HepG2 (cell line): ENCODE measurements around the gene NECTIN2. TPM values are rescaled to one million over a fixed set of nuclear protein-coding genes. Genes with fewer than 3 reads are reported as not detected.

Experiments
- ATAC-seq: fragments of 200-7000 bp; cut with Tn5 transposase; 3 replicates; pipeline ENCODE4 v1.9.1; 2020; ENCODE audit warnings: mild to moderate bottlenecking, moderate library complexity
- BruUV-seq: library from RNA; stranded (reverse); fragments of 400-500 nt; replicated peaks from 2 replicates; lab custom pipeline; 2021; lab: Mats Ljungman, UMichigan
- CTCF ChIA-PET: fragments of 300-600 bp; formaldehyde crosslinking; extraction: SDS; loops from one replicate; lab custom pipeline; 2021; ENCODE audit warnings: low total read pairs, inconsistent platforms, low intra/inter-chr PET ratio; lab: Yijun Ruan, JAX
- POLR2A ChIA-PET: fragments of 350-600 bp; sonication (Branson Sonifier 250); formaldehyde crosslinking; loops from one replicate; lab custom pipeline; 2020; ENCODE audit warnings: antibody characterized with exemption, inconsistent platforms; lab: Yijun Ruan, JAX
- DNase-seq: peaks from one replicate; pipeline ENCODE4 v3.0.0-alpha.2; 2015; ENCODE audit warnings: low spot score
- FAIRE-seq: peaks from 3 replicates; lab custom pipeline; 2011; peaks lifted over from hg19 to GRCh38; lab: Jason Lieb, UNC
- H2AFZ ChIP-seq: one replicate; pipeline ENCODE4 v1.6.1; 2011; ENCODE audit warnings: low read length, inconsistent platforms
- H3K27ac ChIP-seq: fragments of 300-600 bp; 3 replicates; pipeline ENCODE4 v1.8.0; 2011; ENCODE audit warnings: mixed run types, mild to moderate bottlenecking, mixed read lengths, low read length, inconsistent platforms; ENCODE audit not compliant: insufficient read depth; ENCODE audit errors: extremely low read length
- H3K27me3 ChIP-seq, 2 experiments: fragments of 200-600 bp in 1 of 2; 2 replicates in 1 of 2; 3 replicates in 1 of 2; pipeline versions ENCODE4 v1.6.0 to v1.8.0; 2011; ENCODE audit warnings: low read length in 2 of 2, mild to moderate bottlenecking in 2 of 2, moderate library complexity in 2 of 2, inconsistent platforms in 1 of 2; ENCODE audit not compliant: insufficient read depth in 2 of 2, control insufficient read depth in 1 of 2
- H3K36me3 ChIP-seq, 2 experiments: fragments of 200-600 bp in 1 of 2; replicated peaks in 1 of 2; 2 replicates in 1 of 2; 3 replicates in 1 of 2; pipeline versions ENCODE4 v1.5.1 to v1.8.0; 2011; ENCODE audit warnings: low read length in 2 of 2, inconsistent platforms in 1 of 2; ENCODE audit not compliant: insufficient read depth in 2 of 2, control insufficient read depth in 1 of 2
- H3K4me1 ChIP-seq: 2 replicates; pipeline ENCODE4 v1.5.1; 2012; ENCODE audit warnings: low read length, inconsistent platforms; ENCODE audit not compliant: insufficient read depth
- H3K4me2 ChIP-seq: 2 replicates; pipeline ENCODE4 v1.6.0; 2011; ENCODE audit warnings: low read depth, low read length, inconsistent platforms
- H3K4me3 ChIP-seq, 3 experiments: fragments of 200-600 bp in 1 of 3; sonication (generic), shearing (Covaris generic) in 1 of 3; replicated peaks in 1 of 3; 2 replicates each; pipeline ENCODE4 v1.5.1; 2011 to 2016; ENCODE audit warnings: low read length in 3 of 3, inconsistent platforms in 2 of 3, low read depth in 2 of 3, mild to moderate bottlenecking in 2 of 3, control low read depth in 1 of 3, mixed read lengths in 1 of 3; ENCODE audit not compliant: insufficient read depth in 1 of 3
- H3K79me2 ChIP-seq: one replicate; pipeline ENCODE4 v1.6.1; 2011; ENCODE audit warnings: low read length, inconsistent platforms; ENCODE audit not compliant: insufficient read depth
- H3K9ac ChIP-seq: 2 replicates; pipeline ENCODE4 v1.6.0; 2011; ENCODE audit warnings: mild to moderate bottlenecking, low read depth, low read length, inconsistent platforms; ENCODE audit not compliant: insufficient read depth
- H3K9me3 ChIP-seq: 2 replicates; pipeline ENCODE4 v1.5.1; 2012; ENCODE audit warnings: mild to moderate bottlenecking, low read length
- H4K20me1 ChIP-seq: 2 replicates; pipeline ENCODE4 v1.6.0; 2011; ENCODE audit warnings: inconsistent platforms, mild to moderate bottlenecking, low read length, moderate library complexity; ENCODE audit not compliant: insufficient read depth
- ARNTL ChIP-seq: sonication (generic); formaldehyde crosslinking; IDR thresholded peaks from 2 replicates; pipeline ENCODE4 v1.4.0; 2020; ENCODE audit warnings: mild to moderate bottlenecking, missing genetic modification reagents
- CBX5 ChIP-seq: sonication (generic); formaldehyde crosslinking; IDR thresholded peaks from 2 replicates; pipeline ENCODE4 v1.4.0; 2020; ENCODE audit warnings: missing genetic modification reagents, borderline replicate concordance
- E2F2 ChIP-seq: sonication (generic); formaldehyde crosslinking; IDR thresholded peaks from 2 replicates; pipeline ENCODE4 v1.4.0; 2020; ENCODE audit warnings: missing genetic modification reagents, borderline replicate concordance
- HOXA9 ChIP-seq: sonication (generic); formaldehyde crosslinking; IDR thresholded peaks from 2 replicates; pipeline ENCODE4 v1.8.1; 2022; ENCODE audit warnings: missing genetic modification reagents, mild to moderate bottlenecking, moderate library complexity, borderline replicate concordance
- SIX4 ChIP-seq: sonication (generic); formaldehyde crosslinking; IDR thresholded peaks from 2 replicates; pipeline ENCODE4 v1.4.0; 2020; ENCODE audit warnings: missing genetic modification reagents
- ZNF574 ChIP-seq: sonication (generic); formaldehyde crosslinking; IDR thresholded peaks from 2 replicates; pipeline ENCODE4 v1.4.0; 2020; ENCODE audit warnings: missing genetic modification reagents
- ZNF639 ChIP-seq: conservative IDR thresholded peaks from 2 replicates; pipeline ENCODE4 v1.6.1; 2018; ENCODE audit warnings: missing genetic modification reagents
- ZNF839 ChIP-seq: sonication (generic); formaldehyde crosslinking; IDR thresholded peaks from 2 replicates; pipeline ENCODE4 v1.4.0; 2020; ENCODE audit warnings: missing genetic modification reagents, mild to moderate bottlenecking, borderline replicate concordance
- WGBS: methylation state at CpG from one replicate; pipeline ENCODE4 v1.1.6; 2017; ENCODE audit warnings: low lambda C conversion rate; 5-methylcytosine and 5-hydroxymethylcytosine counted together
- in situ Hi-C: cut with HindIII; loops from 2 replicates; pipeline ENCODE4 v1.10.0; 2017; ENCODE audit warnings: low pct_unique_long_range_greater_than_20kb; ENCODE audit not compliant: extremely low pct_ligation_motif_present
- intact Hi-C: fragments of 100-400 bp; cut with micrococcal nuclease; formaldehyde crosslinking; loops from one replicate; pipeline ENCODE4 v1.10.0; 2022; ENCODE audit not compliant: unreplicated experiment
- polyA plus RNA-seq, 8 experiments: library from polyadenylated mRNA; depleted of rRNA in 3 of 8; stranded (reverse) in 7 of 8; unstranded in 1 of 8; fragments of >200 nt; fragmentation: Illumina TruSeq in 4 of 8; extraction: Trizol in 4 of 8; gene quantifications; 2 replicates each; pipeline versions ENCODE4 v1.2.1 to v1.2.3, GENCODE V29; 2011 to 2016; ENCODE audit warnings: low read depth in 4 of 8, missing spikeins in 1 of 8, mixed read lengths in 1 of 8; ENCODE audit not compliant: insufficient read depth in 1 of 8
- total RNA-seq, 5 experiments: library from RNA; depleted of rRNA; stranded (reverse); fragments of >200 nt; fragmentation: Illumina TruSeq; extraction: Trizol; gene quantifications; 2 replicates each; pipeline ENCODE4 v1.2.3, GENCODE V29; 2016; ENCODE audit warnings: low read depth in 1 of 5

Gene NECTIN2
- total and polyA plus RNA-seq, 2 of the 13 experiments (the other 11 are each of a cell fraction or from before 2014, with no cell fraction given) = 75.4 to 114 TPM

GRCh38 chr19:44891016-44891882 lies 45.2 kb downstream of the NECTIN2 start, which contains the start of gene TOMM40 (continued):
- no peak for TF ChIP-seq ZNF574 (CRISPR knock-in tag)
- TF ChIP-seq HOXA9 (CRISPR knock-in tag) = no peak

GRCh38 chr19:44892932-44893331 lies 46.8 kb downstream of the NECTIN2 start:
- whole genome bisulfite sequencing = 92% methylated on average over 6 of the region's 7 CpGs
- TF ChIP-seq ARNTL (no peak), SIX4 (CRISPR knock-in tag) (no peak), ZNF639 (CRISPR knock-in tag) (no peak), CBX5 (CRISPR knock-in tag) (no peak), E2F2 (CRISPR knock-in tag) (no peak), ZNF839 (CRISPR knock-in tag) (no peak)
- ATAC-seq (no peak), FAIRE-seq (no peak), DNase-seq (no peak)
- POLR2A ChIA-PET = no interaction called here
- Histone ChIP-seq H3K27me3 (no peaks in the 10 kb centered on the region; a peak in 1 of 5 replicates), H3K27ac (no peak overlapping the region), H2AFZ (no peak overlapping the region), H3K4me1 (peaks cover 28% of the 10 kb centered on the region), H3K4me2 (peak overlapping the region; percentile 97), H3K36me3 (peaks cover 38 to 52% of the 10 kb centered on the region in 2 experiments), H3K9me3 (no peaks in the 10 kb centered on the region), H4K20me1 (no peaks in the 10 kb centered on the region), H3K79me2 (peaks cover 37% of the 10 kb centered on the region), H3K4me3 (no peak overlapping the region; a peak in 1 of 6 replicates), H3K9ac (peak overlapping the region; percentile 92; the same call in 1 of the 2 replicates)
- BruUV-seq = no TSS peak
- in situ Hi-C loops = no loop called here
- CTCF ChIA-PET = no interaction called here
- intact Hi-C loops = no loop called here
